GM20431 (cell line): Measurements from ENCODE around the gene ASPSCR1.

Source experiments
- in situ Hi-C: fragments of 300-500 bp; cut with MseI, MboI; formaldehyde crosslinking; loops from one replicate; pipeline ENCODE4 v1.15.0; 2020; ENCODE audit warnings: low sequenced_read_pairs; ENCODE audit not compliant: unreplicated experiment

ASPSCR1 gene

DNA sequence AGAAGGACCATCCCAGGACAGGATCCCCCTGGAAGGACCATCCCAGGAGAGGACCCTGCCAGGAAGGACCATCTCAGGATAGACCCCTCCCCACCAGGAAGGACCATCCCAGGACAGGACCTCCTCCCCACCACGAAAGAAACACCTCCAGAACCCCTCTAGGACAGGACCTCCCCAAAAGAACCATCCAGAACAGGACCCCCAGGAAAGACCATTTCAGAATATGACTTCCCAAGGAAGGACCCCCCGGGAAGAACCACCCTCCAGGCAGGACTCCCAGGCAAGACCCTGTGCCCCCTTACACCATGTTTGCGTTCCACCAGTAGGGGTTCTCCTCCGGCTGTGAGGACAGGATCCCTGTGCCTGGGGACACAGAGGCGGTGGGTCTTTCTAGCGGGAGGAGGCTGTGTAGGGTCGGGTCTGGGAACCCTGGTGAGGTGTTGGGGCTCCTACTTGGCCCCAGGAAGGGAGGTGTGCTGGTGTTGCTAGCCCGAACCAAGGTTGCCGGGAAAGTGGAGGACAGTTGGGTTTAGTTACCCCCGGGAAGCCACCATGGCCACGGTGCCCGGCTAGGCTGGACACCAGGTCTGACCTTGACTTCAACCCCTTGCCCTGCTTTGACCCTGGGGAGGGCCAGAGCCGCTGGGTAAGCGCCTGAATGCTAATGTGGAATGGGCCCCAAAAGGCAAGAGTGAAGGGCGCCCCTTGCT, 18.6 kb upstream of the ASPSCR1 start:
- in situ Hi-C loops, result no loop called here

DNA sequence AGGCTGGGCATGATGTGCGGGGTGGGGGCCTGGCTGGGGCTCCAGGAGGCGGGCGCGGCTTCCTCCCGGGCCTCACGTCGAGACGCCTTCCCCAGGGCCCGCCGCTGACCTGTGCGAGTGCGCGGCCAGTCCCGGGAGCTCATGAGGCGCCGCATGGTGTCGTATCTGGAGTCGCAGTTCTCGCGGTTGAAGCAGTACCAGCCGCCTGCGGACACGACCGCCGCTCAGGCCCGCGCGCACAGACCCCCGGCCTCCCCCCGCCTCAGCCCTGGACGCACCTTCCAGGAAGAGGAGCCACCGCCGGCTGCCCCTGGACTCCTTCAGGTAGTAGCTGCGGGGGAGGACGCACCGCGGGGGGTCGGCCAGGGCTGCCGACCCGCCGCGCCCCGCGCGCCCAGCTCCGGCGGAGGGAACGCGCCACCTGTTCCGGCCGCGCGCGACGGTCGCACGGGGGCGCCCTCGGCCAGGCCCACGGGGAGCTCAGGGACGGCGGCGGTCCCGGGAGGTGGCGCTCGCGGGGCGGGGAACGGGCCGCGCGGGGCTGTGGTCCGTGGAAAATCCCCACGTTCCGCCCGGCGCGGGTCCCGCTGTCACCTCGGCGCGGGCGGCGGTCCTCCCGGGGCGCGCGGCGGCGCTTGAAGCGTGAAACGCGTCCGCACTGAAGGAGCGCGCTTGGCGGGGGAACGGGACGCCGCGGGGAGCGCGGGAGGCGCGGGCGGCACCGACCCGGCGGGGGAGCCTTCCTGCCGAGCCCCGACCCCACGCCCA, 17.9 kb upstream of the ASPSCR1 start:
- in situ Hi-C loops, result no loop called here

DNA sequence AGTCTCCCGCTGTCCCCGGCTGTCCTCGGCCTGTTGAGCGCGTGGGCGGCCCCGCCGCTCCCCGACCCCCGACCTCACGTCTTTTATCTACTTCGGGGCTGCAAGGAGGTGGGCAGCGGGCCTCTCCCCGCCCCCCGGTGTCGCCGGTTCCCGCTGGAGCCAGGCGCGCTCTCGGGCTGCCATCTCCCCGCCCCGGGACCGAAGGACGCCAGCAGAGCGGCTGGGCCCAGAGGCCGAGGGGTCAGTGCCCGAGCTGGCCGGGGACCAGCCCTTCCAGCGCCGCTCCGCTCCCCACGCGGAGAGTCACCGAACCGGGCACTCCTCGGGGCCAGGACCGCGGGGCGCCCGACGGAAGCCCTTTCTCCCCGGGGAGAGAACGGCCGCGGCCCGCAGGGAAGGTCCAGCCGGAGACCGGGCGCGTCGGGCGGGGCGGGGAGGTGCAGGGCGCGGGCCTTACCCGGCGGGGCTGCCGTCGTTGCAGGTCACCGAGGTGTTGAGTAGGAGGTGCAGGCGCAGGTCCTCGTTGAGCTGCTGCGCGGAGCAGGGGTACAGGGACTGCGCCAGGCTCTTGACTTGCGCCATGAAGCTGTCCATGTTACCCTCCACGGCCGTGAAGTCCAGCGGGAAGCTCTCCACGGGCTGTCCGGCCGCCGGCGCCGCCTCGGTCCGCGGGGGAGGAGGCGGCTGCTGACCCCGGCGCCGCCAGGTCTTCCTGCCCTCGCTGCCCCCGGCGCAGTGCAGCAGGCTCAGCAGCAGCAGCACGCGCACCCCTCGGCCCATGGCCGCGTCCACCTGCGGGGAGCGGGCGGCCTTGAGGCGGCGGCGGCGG, 17.1 kb upstream of the ASPSCR1 start:
- in situ Hi-C loops, result no loop called here

DNA sequence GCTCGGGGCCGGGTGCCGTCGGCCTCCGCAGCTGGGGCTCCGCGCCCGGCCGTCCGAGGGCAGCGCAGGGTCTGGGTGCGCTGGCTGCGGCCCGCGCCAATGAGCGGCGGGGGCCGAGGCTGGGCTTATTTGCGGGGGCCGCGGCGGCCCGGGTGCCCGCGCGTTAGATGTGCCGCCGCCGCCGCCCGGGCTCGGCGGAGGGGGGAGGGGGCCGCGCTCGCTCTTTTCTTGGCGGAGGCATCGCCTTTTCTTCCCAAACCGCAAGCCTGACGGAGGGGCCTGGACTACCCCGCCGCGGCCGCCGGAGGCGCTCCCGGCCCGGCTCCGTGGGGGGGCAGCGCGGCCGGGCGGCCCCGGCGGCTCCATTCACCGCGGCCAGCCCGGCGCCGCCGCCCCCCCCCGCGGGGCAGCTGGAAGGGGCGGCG, 16.3 kb upstream of the ASPSCR1 start, which contains the start of gene NOTUM:
NOTUM (minus strand) TSS at position 101 of the 425 bp plus-strand sequence. CDS start 278 bp downstream, outside the sequence.
- in situ Hi-C loops, result no loop called here

DNA sequence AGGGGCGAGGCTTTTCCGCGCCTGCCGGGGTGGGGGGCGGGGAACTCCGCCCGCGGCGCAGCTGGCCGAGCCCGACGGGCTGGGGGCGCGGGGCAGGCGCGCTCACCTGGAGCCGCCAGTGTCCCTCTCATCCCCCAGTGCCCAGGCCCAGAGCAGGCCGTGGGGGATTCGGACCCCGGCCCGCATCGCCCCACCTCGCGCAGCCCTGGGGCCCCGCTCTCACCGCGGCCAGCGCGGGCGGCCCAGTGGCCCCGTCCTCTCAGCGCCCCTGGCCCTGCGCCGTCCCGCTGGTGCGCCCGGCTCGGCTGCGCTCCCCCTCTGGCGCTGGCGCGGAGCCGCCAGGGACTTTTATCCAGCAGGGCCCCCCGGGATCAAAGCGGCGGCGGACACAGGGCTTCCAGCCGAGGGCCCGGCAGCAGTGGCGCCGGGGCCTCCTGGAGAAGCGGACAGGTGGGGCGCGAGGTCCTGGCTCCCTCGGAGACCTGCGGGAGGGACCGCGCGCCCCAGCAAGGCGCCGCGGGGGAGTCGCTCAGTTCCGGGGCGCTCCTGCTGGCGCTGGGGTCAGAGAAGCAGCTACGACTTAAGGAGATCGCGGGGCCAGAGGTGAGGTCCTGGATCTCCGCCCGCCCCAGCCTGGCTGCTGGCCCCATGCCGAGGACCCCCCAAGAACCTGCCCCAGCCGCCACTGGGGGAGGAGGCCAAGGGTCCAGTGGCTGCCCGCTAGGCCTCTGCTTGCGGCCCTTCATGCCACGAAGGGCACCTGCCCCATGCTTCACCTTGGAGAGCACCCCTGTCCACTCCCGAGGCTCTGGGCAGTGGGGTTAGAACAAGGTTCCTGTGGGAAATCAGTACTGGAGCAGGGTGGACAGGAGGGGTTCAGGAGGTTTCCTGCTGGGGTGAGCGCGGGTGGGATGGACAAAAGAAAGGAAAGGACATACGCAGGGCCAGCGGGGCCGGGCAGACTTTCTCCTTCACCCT, 15.6 kb upstream of the ASPSCR1 start:
- in situ Hi-C loops, result no loop called here

DNA sequence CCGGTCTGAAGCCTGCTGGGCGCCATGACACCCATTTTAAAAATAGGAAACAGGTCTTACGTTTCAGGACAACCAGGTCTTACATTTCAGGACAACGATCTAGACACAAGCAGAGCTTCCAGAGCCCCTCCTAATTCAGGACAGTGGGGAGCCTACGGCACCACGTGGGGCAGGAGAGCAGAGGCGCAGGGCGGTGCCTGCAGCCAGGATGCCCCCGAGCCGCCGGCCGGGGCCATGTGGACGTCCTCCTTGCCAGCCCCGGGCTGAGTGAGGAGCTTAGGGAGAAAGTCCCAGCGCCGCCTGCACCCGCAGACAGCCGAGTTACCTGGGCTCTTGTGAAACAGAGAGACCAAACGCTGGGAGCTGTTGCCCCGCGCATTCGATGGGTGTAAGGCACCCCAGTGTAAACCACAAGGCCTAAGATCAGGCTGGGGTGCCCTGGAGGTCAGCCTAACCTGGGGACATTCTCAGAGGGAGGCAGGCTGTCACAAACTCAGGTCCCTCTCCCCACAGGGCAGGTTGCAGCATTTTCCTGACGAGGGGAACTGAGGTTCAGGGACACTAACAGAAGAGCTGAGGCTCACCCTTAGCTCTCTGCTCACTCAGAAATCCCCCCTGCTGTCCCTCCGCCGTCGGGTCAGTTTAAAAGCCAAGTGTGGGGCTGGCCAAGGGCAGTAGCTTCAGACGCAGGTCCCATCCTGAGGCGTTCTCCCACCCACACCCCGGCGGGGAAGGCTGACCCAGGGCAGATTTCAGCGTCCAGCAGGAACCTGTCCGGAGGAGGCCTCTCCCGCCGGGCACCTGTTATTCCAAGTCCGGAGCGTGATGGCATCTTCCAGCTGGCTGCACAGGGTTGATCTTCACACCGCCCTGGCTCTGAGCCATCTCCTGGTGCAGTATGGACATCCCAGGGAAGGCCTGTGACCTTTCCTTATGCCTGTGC, 14.7 kb upstream of the ASPSCR1 start:
- in situ Hi-C loops, result no loop called here

DNA sequence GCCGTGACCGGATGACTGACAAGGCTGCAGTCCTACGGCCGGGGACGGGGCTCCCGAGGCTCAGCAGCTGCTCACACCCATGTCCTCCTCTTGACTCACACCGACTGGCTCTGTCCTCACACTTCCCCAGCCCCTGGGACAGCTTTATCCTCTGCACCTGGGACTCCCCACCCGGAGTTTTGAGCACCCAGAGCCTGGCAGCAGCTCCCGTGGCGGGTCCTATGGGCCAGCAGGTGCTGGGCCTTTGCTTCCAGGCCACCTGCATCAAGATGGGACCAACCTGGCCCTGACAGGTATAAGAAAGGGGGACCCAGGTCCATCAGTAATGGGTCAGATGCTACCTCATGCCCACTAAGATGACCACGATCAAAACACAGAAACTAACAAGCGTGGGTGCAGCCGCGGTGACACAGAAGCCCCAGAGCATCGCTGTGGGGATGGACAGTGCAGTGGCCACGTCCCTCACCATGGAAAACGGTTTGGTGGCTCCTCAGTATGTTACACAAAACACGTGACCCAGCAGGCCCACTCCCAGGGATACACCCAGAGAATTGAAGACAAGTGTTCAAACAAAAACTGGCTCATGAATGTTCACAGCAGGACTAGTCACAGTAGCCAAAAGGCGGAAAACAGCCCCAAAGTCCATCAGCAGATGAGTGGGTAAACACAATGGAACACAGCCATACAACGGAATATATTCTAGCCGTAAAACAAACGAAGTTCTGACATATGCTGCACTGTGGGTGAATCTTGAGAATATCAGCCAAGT, 13.2 kb upstream of the ASPSCR1 start:
- in situ Hi-C loops, result no loop called here

DNA sequence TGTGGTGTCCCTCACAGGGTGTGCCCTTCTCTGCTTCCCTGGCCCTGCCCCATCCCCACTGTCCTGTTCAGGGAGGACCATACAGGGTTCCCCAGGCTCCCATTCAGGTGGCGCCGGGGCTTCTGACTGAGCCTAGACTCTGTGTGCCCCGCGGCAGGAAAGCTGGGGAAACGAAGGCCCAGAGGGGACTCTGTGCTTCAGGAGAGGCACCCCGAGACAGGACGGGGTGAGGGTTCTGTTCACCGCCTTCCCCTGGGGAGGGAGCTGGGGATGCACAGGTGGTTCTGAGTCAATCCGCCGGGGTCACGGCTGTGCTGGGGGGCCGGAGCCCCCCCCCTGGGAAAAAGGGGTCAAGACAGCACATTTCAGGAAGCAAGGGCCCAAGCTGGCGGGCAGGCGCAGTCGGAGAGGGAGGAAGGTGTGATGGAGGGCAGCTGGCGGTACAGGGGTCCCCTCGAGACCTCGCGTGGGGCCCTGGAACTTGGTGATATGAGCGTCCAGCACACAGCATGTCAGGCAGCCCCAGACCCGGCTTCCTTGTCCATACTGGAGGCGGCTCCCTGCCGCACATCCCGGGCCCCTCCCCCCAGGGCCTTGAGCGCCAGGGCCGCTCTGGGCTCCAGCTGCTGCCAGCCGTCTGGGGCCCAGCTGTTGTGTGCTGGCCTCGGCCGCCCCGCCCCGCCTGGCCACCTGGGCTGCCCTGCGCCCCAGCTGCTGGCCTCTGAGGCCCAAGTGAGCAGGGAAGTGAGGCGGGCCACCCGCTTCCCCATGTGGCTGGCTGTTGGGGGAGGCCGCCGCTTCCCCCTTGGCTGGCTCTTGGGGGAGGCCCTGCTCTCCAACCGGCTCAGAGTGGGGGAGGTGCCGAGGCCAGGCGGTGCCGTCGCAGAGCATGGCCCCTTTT, 10.8 kb upstream of the ASPSCR1 start:
- in situ Hi-C loops, result no loop called here

DNA sequence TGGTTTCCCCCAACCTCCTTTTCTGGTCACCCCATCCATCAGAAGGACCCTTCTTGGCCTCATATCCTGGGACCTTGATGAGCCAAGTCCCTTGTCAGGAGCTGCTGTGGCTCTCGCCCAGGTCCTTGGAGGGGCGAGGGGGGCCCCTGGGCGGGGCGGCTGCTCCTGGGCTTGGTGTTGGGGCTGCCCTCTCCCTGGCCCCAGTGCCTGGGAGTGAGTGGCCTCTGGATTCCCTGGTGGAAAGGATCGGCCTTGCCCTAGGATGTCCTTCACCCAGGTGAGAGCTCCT, 10.2 kb upstream of the ASPSCR1 start:
- in situ Hi-C loops, result no loop called here

DNA sequence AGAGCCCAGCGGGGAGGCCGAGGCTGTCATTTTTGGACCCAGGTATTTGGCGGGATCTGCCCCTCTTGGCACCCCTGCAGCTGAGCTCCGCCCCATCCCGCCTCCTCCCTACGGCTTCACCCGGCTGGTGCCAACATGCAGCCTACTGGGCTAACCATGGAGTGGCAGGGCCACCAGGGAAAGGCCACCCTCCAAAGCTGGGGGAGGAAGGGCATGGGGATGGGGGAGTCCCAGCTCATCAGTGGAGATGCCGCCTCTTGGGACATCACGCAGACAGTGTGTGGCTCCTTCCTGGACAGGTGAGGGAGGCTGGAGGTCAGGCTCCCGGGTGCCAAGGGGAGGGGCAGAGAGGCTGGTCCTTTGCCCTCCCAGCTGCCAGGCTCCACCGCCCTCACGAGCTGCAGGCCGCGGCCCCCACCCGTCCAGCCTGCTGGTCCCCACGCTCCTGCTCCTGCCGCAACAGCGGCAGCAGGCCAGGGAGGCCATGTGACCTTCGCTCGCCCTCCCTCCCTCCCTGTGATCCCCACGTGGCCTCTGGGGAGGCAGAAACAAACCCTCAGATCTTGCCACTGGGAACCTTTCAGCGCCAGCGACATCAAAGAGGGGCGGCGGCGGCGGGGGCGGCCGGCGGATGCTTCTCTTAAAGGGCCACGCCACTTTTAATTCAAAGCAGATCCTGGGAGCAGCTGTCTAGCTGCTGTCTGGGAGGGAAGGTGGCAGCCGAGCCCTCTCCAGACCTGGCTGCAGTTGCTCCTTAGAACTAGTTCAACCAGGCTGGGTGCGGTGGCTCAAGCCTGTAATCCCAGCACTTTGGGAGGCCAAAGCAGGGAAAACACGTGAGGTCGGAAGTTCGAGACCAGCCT, 9.7 kb upstream of the ASPSCR1 start:
- in situ Hi-C loops, result no loop called here

DNA sequence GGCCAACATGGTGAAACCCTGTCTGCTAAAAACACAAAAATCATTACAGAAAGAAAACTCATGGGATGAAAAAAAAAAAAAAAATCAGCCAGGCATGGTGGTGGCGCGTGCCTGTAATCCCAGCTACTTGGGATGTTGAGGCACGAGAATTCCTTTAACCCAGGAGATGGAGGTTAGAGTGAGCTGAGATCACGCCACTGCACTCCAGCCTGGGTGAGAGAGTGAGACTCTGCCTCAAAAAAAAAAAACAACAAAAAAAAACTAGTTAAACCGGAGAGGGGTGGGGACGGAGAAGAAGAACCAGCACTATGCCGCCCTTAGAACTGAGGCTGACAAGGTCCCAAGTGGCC, 9.1 kb upstream of the ASPSCR1 start:
- in situ Hi-C loops, result no loop called here

DNA sequence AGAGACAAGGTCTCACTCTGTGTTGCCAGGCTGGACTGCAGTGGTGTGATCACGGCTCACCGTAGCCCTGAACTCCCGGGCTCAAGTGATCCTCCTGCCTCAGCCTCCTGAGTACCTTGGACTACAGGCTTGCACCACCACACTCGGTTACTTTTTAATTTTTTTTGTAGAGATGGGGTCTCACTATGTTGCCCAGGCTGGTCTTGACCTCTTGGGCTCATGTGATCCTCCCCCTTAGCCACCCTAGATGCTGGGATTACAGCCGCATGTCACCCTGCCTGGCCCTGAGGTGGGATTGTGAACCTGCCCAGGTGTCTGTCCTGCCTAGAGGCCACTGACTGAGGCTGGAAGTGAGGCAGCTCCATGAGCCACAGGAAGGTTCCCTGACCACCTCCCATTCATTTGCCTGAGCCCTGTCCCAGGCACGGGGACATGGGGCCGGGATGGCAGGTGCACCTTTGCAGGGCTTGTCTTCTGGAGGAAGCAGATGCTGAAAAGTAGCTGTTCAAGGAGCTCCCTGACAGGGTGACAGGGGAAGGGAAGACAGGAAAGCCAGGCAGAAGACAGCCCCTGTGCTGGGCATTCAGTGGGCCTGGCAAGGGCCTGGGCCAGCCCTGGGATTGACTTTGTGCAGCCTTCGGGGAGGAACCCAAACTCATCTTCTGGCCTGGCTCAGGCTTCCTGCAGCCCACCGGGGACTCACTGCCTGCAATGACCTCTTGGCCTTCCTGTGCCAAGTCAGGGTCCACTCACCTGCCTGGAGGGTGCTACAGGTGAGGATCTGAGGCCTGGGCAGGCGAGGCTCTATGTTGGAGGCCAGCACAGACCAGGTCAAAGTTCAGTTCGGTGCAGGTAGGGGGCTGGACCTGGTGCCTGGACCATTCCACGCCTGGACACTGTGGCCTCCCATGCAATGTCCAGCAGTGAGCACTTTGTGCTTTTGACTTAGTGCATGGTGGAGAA, 8.3 kb upstream of the ASPSCR1 start:
- in situ Hi-C loops, result no loop called here

DNA sequence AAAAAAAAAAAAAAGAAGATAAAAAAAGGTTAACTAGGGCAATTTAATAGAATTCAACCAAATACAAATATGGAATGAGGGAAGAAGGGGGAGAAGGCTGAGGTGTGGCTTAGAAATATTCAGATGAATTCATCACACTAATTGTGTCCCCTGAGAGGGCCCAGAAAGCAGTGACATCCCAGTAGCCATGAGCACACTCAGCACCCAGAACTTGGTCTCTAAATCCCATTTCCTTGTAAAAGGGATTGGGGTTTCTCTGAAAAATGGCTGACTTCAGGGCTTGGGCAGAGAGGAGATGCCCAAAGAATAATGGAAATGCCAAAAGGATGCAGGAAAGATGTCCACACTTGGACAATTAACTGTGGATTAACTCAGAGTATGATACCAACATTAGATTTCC, 4.0 kb upstream of the ASPSCR1 start:
- in situ Hi-C loops, result no loop called here

DNA sequence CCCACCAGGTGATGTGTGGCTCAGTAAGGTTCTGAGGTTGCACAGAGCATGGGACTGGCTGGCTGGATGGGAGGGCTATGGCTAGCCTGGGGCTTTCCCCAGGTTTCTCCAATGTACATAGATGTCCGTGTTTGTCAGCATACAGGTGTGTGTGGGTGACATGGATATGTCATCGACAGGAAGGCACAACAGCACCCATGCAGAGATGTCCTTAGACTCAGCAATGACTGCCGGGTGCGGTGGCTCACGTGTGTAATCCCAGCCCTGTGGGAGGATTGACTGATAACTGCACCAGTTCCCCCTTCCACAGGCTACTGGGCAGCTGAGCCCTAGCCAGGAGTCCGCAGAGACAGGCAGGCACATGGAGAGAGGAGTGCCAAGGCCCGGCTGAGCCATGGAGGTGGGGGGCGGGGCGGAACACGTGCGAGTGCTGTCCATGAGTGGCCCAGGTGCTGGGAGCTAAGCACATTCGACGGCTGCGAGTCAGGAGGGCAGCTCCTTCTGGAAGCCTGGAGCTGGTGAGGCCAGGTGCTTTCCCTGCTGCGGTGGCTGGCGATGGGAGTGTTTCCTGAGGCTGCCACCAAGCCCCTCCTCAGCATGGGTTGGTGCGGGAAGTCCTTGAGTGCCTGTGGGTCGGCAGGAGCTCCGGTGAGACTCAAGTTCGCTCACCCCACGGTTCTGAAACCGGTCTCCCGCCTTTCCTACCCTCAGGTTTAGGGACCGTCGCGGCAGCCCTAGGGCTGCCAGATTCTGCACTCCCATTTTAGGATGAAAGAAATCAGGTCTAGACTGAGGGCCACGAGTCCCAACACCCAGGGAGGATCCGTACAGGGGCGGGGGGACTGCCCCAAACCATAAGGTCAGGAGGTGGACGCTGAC, 858 bp upstream of the ASPSCR1 start:
- in situ Hi-C loops, result no loop called here
